ENCODE data around the gene SORCS1.

SORCS1 gene

GRCh38 chr10:106771154-106771553 is 393.4 kb downstream of the SORCS1 start:
- no peak for DNase-seq
- intact Hi-C loops (cut with DNase I) = no loop called here

- intact Hi-C loops (cut with DNase I) = no loop called here
- DNase-seq = no peak
These were observed 396.3 kb downstream of the SORCS1 start for GRCh38 chr10:106768204-106768603.

DNA sequence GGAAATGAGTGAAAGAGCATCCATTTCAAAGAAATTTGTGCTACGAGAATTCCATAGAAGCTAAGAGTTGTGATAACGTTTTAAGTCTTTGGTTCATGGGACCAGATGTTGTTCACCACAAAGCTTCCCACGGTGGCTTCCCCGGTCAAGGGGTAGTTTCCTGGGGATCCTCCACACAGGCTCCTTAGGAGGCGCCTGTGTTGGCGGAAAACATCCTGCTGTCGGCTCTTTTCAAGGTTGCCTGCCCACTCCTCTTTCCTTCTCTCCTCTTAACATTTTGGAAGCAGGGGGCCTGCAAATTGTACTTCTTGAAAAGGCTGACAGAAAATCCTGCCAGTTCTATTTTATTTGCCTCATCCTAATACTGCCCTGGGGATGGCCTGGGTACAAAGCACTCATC is 398.6 kb downstream of the SORCS1 start:
- no peak for DNase-seq
- intact Hi-C loops (cut with DNase I) = no loop called here

GRCh38 chr10:106765241-106765754 is 399.2 kb downstream of the SORCS1 start:
- intact Hi-C loops (cut with DNase I) = no loop called here
- DNase-seq = no peak

DNA sequence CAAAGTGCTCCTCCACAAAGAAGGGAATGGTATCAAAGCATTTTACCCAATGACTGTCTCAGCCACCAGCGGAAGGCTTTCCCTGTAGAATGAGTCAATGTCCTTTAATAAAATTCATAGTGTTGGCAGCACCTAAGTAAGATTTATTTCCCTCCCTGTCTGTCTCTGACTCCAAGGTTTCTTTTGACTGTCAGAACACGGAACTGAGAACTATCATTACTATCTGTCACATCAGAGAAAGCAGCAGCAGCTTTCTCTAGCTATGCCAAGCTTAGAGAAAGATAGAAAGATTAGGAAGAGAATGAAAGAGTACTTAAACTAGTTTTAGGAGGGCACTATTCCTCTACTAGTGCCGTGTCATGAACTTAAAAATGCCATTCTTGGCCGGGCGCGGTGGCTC is 400.1 kb downstream of the SORCS1 start:
- no peak for DNase-seq
- intact Hi-C loops (cut with DNase I) = no loop called here

DNA sequence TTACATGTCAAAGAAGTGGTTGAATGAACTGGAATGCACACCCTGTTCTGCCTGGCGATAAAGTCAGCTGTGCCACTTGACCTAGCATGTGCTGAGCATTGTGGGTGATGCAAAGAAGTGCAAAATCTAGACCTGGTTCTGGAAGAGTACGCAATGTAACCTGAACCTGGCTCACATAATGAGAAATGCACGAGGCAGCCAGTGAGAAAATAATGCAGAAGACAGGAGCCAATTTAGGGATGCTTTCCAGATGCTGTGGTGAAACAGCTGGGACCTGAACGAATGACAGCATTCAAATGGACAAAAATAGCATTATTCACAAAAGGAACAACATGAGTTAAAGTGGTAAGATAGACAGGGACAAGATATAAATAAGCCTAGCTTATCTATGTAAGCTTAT is 402.6 kb downstream of the SORCS1 start:
- intact Hi-C loops (cut with DNase I) = no loop called here
- no peak for DNase-seq

GRCh38 chr10:106757521-106757920 is 407.0 kb downstream of the SORCS1 start:
- intact Hi-C loops (cut with DNase I) = no loop called here
- DNase-seq = no peak

- intact Hi-C loops (cut with DNase I) = no loop called here
- no peak for DNase-seq
These were observed 413.4 kb downstream of the SORCS1 start for GRCh38 chr10:106751091-106751490.

- no peak for DNase-seq
- intact Hi-C loops (cut with DNase I) = no loop called here
These were observed 417.6 kb downstream of the SORCS1 start for GRCh38 chr10:106746868-106747267.

DNA sequence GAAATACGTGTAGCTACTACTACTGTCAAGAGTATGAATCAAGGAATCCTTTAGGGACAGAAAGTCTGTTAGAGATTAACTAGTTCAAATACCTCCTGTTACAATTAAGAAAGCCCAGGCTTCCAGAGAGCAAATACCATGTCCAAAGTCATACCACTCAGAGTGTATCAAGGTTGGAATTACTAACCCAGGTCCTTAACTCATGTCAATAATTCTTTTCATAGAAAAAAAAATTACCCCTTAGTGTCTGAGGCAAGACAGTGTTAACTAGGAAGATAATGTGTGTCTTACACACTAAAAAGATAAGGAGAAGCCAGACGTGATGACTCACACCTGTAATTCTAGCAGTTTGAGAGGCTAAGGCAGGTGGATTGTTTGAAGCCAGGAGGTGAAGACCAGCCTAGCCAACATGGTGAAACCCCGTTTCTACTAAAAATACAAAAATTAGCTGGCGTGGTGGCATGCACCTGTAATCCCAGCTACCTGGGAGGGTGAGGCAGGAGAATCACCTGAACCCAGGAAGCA is 423.4 kb downstream of the SORCS1 start:
- intact Hi-C loops (cut with DNase I) = no loop called here
- DNase-seq = no peak

- intact Hi-C loops (cut with DNase I) = no loop called here
- no peak for DNase-seq
These were observed 424.4 kb downstream of the SORCS1 start for GRCh38 chr10:106740071-106740470.

DNA sequence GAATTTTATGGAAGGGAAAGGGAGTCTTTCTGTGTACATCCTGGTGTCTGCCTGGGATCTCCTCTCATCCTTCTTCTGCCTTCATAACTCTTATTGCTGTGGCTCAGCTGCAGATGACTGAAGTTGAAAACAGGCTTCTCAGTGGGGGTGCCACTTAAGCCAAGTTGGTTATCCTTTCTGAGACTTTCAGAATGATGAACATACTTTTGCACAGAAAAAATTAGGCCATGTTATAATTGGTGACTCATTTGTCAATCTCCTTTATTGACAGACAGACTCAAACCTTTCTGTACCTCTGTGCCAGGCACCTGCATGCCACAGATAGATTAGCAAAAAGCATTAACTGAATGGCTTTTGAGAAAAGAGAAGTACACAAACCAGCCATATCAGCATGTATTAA is 430.3 kb downstream of the SORCS1 start:
- intact Hi-C loops (cut with DNase I) = no loop called here
- no peak for DNase-seq

GRCh38 chr10:106728232-106728631 is 436.3 kb downstream of the SORCS1 start:
- intact Hi-C loops (cut with DNase I) = no loop called here
- DNase-seq = no peak

- intact Hi-C loops (cut with DNase I) = no loop called here
- DNase-seq = no peak
These were observed 437.3 kb downstream of the SORCS1 start for GRCh38 chr10:106727170-106727569.

- intact Hi-C loops (cut with DNase I) = no loop called here
- no peak for DNase-seq
These were observed 442.0 kb downstream of the SORCS1 start for GRCh38 chr10:106722524-106722923.

DNA sequence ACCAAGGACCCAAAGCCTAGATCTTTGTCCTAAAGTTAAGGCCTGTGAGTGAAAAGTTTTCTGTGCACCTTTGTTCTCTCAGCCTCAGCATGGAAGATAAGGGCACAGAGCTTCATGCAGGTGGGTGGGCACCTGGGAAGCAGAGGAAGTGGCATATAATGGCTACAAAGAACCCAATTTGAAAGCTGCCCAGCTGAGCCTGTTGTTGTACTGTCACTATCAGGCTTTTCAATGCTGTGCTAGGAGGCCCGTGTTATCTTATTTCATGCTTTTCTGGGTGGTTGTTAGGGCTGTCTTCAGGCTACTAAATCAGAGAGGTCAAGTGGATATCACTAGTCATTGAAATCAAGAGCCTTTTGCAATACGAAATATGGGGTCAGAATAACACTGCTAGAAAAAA is 443.8 kb downstream of the SORCS1 start:
- DNase-seq = no peak
- intact Hi-C loops (cut with DNase I) = no loop called here

DNA sequence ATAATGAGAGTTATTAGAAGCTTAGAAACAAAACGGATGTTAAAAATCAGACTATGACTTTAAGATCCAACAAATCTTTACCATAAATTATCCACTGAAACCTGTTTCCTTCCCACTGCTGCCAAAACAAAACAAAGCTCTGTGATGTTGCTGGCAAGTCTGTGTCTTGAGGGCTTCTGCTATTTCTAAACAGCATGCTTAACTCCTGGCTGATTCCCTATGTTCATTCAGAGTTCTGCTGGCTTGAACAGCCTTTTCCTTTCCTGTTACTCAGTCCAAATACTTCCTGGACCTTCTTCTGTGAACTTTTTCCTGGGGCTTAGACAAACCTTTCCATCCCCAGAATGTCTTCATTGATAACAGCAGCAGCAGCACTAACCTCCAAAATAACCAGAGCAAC is 448.1 kb downstream of the SORCS1 start:
- no peak for DNase-seq
- intact Hi-C loops (cut with DNase I) = no loop called here

DNA sequence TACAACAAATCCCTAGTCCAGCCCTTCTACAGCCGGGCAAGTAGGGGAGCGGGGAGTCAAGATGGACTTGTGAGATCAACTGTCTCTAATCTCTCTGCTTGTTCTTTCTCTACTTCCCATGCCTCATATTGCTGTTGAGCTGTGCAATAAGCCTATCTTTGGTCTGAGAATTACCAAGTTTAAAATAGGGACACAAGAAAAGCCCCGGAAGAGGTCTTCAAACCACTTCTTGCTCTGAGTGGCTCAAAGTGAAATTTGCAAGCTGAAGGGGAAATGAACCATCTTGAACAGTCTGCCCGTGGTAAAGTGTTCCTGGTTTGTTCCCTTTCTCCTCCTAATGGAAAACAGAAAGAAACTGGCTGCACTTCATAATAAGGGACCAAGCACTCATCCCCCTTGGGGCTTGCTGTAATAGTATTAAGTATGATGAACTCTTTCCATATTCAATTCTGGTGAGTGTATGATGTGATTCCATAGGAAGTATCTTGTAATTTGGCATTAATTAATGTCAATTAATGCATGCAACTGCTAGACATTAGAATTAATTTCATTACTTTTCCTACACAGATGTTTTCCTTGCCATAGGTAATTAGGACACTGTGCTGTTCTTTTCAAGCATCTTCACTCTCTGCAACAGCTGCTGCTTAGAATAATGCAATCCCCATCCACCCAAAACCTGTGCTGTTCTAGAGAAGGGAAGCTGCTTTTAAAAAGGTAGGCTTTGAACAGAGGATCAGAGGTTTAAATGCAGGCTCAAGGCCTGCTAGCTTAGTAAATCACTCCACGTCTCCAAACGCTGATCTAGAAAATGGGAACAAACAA is 449.6 kb downstream of the SORCS1 start:
- DNase-seq = no peak
- intact Hi-C loops (cut with DNase I) = no loop called here

DNA sequence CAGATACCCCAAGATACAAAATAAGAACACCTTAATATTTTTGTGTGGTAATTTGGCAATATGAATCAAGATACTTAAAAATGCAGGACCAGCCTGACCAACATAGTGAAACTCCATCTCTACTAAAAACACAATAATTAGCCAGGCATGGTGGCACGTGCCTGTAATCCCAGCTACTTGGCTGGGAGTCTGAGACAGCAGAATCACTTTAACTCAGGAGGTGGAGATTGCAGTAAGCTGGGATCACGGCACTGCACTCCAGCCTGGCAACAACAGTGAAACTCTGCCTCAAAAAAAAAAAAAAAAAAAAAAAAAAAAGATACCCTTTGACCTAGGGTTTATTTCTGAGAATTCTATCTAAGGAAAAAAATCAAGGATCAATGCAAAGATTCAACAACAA is 450.7 kb downstream of the SORCS1 start:
- no peak for DNase-seq
- intact Hi-C loops (cut with DNase I) = no loop called here

DNA sequence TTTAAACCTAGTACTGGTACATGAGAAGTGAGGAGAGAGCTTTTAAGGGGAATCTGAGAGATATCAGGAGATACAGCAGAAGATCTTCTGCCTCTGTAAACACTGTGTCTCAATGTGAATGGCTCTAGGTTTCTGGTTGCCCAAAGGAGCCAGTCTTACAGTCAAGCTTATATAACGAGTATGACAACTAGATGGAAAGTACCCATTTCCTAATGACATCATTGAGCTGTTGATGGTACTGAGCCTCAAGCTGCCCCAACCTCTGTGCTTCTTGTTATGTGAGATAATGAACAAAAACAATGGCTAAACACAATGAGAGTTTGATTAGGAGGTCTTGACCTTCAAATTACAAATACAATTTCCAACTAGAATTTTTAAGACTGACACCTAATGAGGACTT is 451.5 kb downstream of the SORCS1 start:
- intact Hi-C loops (cut with DNase I) = no loop called here
- no peak for DNase-seq

DNA sequence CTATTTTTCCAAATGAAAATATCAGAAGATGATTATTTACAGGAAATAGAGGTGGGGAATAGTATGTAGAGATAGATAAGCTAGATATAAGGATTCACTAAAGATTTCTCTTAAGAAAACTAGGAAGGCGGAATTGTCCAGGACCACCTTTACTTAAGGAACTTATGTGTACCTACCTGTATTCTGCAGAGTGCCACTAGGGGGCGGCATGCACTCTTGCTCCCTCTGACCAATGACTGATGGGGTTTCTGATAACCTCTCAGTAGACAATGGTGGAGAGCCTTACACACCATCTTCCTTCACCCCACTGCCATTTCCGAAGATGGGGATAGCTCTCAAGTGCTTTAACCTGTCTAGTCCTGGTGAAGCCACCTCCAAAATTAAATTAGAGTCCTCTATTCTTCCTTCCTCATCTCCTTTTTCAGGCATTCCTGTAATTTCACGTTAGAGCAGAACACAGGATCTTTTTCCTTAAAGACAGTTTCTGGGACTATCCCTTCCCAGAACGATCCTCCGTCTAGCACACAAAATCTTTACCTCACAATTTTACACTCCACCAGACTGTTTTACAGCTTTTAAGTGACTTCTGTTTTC is 453.1 kb downstream of the SORCS1 start:
- intact Hi-C loops (cut with DNase I) = no loop called here
- DNase-seq = peak in 7 of 10 donors; percentile 38 to 87 (median 52)

GRCh38 chr10:106708506-106708905 is 456.0 kb downstream of the SORCS1 start:
- intact Hi-C loops (cut with DNase I) = loop anchor here (5.0 to 10.0 kb wide), 2 partner anchors 436 to 1109 kb away; no protein-coding TSS in a partner anchor
- no peak for DNase-seq
